Measurements from ENCODE around the gene APOBEC3A. TPM values are rescaled to one million over a fixed set of nuclear protein-coding genes. Genes with fewer than 3 reads are reported as not detected.

APOBEC3A gene
- total RNA-seq, 3 donors from 2014 or later = 0.92 to 23.6 (median 2.5) TPM

DNA sequence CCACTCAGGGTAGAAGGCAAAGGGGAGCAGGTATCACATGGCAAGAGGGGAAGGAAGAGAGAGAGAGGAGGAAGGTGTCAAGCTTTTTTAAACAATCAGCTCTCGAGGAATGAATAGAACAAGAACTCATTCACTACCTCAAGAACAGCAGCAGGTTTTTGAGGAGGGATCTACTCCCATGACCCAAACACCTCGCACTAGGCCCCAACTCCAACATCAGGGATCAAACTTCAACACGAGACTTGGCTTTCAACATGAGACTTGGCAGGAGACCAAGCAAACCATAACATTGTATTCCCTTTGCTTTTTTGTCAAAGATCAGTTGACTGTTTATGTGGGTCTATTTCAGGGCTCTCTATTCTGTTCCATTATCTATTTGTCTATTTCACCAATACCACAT, 26.9 kb upstream of the APOBEC3A start:
- TF ChIP-seq, protein P1, sequence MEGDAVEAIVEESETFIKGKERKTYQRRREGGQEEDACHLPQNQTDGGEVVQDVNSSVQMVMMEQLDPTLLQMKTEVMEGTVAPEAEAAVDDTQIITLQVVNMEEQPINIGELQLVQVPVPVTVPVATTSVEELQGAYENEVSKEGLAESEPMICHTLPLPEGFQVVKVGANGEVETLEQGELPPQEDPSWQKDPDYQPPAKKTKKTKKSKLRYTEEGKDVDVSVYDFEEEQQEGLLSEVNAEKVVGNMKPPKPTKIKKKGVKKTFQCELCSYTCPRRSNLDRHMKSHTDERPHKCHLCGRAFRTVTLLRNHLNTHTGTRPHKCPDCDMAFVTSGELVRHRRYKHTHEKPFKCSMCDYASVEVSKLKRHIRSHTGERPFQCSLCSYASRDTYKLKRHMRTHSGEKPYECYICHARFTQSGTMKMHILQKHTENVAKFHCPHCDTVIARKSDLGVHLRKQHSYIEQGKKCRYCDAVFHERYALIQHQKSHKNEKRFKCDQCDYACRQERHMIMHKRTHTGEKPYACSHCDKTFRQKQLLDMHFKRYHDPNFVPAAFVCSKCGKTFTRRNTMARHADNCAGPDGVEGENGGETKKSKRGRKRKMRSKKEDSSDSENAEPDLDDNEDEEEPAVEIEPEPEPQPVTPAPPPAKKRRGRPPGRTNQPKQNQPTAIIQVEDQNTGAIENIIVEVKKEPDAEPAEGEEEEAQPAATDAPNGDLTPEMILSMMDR (IDR thresholded peaks at IDR 0.05) = no peak
- ATAC-seq (no peak), DNase-seq (no peak)
- Histone ChIP-seq H3K4me1 (ENCODE audit: low read depth) (peaks cover 20% of the 10 kb centered on the region), H3K36me3 (ENCODE audit: low read depth) (no peaks in the 10 kb centered on the region), H3K9me3 (no peaks in the 10 kb centered on the region), H3K4me3 (no peak overlapping the region)
- intact Hi-C loops (cut with DNase I, micrococcal nuclease) = no loop called here

DNA sequence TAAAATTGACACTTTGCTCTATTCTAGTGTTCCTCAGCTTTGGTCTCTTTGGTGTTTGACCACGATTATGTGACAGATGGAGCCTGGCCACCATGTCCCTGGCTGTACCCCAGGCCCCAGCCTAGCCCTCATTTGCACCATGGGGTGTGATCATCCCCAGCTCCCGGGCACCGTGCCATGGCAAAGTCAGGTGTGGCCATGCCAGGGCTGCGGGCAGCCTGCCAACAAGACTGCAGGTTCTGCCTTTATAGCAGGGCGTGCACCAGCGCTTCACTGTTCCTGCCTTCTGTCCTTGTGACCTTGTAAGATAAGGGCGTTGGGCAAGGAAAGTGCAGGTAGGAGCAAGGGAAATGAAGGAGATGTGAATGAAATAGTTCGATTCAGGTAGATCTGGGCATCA, 22.4 kb upstream of the APOBEC3A start:
- intact Hi-C loops (cut with DNase I, micrococcal nuclease) = no loop called here
- Histone ChIP-seq H3K9me3 (no peaks in the 10 kb centered on the region), H3K36me3 (ENCODE audit: low read depth) (no peaks in the 10 kb centered on the region), H3K4me3 (no peak overlapping the region), H3K4me1 (ENCODE audit: low read depth) (peaks cover 19% of the 10 kb centered on the region)
- DNase-seq = peak; percentile 98 to 100 (median 99)
- peak; percentile 98 for ATAC-seq
- TF ChIP-seq, protein P1 (IDR thresholded peaks at IDR 0.05) = no peak

DNA sequence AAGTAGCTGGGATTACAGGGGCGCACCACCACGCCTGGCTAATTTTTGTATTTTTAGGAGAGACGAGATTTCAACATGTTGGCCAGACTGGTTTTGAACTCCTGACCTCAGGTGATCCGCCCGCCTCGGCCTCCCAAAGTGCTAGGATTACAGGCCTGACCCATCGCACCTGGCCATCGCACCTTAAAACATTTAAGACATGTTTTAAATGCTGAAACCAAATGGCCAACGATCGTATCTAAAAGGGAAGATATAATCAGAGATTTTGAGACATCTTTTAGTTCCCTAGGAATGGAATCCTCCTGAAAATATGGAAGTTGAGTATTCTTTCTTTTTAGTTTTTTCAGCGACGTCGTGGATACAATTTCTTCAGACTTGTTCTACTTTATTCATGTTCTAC, 21.8 kb upstream of the APOBEC3A start:
- H3K36me3 ChIP-seq (ENCODE audit: low read depth) = no peaks in the 10 kb centered on the region
- intact Hi-C loops (cut with DNase I, micrococcal nuclease) = no loop called here
- TF ChIP-seq, protein P1 (IDR thresholded peaks at IDR 0.05) = no peak
- H3K4me3 ChIP-seq = no peak overlapping the region
- peaks cover 19% of the 10 kb centered on the region for H3K4me1 ChIP-seq (ENCODE audit: low read depth)
- no peaks in the 10 kb centered on the region for H3K9me3 ChIP-seq
- ATAC-seq = no peak
- DNase-seq = no peak

DNA sequence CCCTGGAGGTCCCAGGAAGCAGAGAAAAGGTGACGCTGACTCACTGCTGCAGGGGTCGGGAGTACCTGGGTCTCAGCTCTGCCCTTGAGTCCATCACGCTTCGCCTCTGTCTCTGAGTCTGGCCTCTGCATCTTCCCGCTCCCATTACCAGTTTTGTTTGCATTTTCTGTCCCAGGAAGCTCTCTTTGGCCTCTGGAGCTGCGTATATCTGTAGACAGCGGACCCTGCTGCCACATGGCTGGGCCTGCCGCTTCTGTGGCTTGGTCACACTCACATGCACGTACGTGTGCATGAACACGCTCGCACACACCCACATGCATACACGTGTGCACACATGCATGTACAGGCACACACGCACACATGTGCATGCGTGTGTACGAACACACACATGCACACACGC, 20.8 kb upstream of the APOBEC3A start:
- ATAC-seq (no peak), DNase-seq (no peak)
- H3K36me3 ChIP-seq (ENCODE audit: low read depth) = no peaks in the 10 kb centered on the region
- intact Hi-C loops (cut with DNase I, micrococcal nuclease) = no loop called here
- no peak overlapping the region for H3K4me3 ChIP-seq
- TF ChIP-seq, protein P1 (IDR thresholded peaks at IDR 0.05) = no peak
- peaks cover 19% of the 10 kb centered on the region for H3K4me1 ChIP-seq (ENCODE audit: low read depth)
- H3K9me3 ChIP-seq = no peaks in the 10 kb centered on the region

DNA sequence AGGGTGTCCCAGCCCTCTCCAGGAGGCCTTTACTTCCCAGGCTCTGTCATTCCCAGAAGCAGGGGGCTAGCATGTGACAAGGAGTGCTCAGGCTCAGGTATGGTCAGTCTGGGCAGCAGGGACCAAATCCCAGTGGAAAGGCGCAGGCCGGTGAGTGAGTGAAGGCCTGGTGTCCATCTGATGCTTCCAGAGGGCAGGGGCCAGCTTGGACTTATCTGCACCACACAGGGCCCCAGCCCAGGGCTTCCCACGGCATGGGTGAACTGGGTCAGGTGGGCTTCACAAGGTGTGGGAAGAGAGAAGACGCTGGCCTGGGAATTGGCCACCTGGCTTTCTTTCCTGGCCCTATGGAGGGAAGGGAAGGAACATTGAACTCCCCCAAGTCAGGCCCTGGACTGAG, 20.4 kb upstream of the APOBEC3A start:
- H3K36me3 ChIP-seq (ENCODE audit: low read depth) = no peaks in the 10 kb centered on the region
- no peak for DNase-seq
- peaks cover 19% of the 10 kb centered on the region for H3K4me1 ChIP-seq (ENCODE audit: low read depth)
- intact Hi-C loops (cut with DNase I, micrococcal nuclease) = no loop called here
- TF ChIP-seq, protein P1 (IDR thresholded peaks at IDR 0.05) = no peak
- ATAC-seq = no peak
- H3K9me3 ChIP-seq = no peaks in the 10 kb centered on the region
- no peak overlapping the region for H3K4me3 ChIP-seq

DNA sequence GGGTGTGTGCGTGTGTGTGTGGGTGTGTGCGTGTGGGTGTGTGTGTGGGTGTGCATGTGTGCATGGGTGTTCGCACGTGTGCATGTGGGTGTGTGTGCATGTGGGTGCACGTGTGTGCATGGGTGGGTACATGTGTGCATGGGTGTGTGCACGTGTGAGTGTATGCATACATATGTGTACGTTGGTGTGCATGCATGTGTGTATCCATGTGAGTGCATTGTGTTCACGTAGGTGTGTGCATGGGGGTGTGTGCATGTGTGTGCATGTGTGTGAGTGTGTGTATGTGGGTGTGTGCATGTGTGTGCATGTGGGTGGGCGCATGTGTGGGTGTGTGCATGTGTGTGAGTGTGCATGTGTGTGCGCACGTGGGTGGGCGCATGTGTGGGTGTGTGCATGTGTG, 19.9 kb upstream of the APOBEC3A start:
- DNase-seq = no peak
- Histone ChIP-seq H3K4me1 (ENCODE audit: low read depth) (peaks cover 19% of the 10 kb centered on the region), H3K9me3 (no peaks in the 10 kb centered on the region), H3K36me3 (ENCODE audit: low read depth) (no peaks in the 10 kb centered on the region), H3K4me3 (no peak overlapping the region)
- intact Hi-C loops (cut with DNase I, micrococcal nuclease) = no loop called here
- TF ChIP-seq, protein P1 (IDR thresholded peaks at IDR 0.05) = no peak
- ATAC-seq = no peak

All from mucosa of descending colon (tissue), 3 donors.